RPMI8226 (cell line): ENCODE results near the gene TNFSF4.
"Not testable (repeated sequence)": the region's sequence is repeated elsewhere in the genome, so short reads cannot be mapped to it uniquely, and the experiment has no call there.

Experiments used
- DNase-seq: peaks from one replicate; pipeline ENCODE4 v3.0.0-alpha.2; 2015

The TNFSF4 gene, protein sequence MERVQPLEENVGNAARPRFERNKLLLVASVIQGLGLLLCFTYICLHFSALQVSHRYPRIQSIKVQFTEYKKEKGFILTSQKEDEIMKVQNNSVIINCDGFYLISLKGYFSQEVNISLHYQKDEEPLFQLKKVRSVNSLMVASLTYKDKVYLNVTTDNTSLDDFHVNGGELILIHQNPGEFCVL

DNA sequence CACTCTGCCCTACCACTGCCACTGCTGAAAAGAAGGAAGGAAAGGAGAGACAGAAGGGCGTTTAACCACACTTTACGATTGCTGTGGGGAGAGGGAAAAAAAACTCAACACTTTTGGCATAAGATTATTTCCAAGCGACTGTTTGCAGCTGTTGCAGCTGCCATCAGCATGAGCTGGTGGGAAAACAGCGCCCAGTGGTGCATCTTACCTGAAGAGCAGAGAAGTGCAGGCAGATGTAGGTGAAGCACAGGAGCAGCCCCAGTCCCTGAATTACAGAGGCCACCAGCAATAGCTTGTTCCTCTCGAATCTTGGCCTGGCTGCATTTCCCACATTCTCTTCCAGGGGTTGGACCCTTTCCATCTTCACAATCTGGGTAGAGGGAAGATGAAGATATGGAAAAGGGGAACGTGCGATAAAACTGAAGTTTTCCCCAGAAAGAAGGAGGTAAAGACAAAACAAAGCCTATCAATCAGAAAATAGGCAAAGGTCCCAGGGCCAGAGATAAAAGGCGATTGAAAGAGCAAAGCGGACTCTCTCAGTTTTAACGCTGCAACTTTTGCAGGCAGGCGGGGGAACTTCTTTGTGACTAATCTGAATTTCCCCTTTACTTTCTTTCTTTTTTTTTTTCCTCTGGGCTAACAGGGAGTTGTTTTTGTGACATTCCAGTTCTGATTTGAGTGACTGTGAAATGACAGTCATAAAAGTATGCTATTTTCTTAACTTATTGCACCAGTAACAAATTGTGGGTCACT lies at the start of gene TNFSF4:
Gene TNFSF4, minus strand, starts transcription at position 516 of the 753 bp plus-strand sequence. Its CDS starts 155 bp downstream, at position 361.
- peak; percentile 32 for DNase-seq

DNA sequence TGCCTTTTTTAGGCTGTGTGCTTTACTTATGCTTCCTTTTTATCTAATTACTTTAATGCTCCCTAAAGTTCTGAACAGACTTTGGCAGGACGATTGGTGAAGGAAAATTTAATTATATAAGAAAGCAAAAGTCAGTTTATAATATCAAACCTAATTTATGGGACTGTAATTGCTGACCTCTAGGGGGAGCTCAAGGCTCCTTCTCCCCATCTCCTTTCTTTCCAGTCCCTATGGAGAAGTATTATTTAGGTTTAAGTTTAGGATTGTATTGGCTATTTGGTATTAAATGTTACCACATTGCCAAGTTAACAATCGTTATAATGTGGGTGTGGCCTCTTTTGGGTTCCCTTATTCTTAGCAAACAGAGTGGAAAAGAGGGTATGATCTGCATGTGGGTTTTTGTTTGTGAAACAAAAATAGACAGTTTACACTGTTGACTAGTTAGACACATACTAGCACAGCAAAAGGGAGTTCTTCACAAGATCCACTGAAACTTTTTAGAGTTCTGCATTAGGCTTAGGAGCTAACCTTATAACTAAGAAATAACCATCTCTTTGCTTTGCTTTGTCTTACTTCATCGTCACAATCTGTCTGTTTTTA lies 48.2 kb upstream of the TNFSF4 start:
- peak; percentile 42 for DNase-seq

DNA sequence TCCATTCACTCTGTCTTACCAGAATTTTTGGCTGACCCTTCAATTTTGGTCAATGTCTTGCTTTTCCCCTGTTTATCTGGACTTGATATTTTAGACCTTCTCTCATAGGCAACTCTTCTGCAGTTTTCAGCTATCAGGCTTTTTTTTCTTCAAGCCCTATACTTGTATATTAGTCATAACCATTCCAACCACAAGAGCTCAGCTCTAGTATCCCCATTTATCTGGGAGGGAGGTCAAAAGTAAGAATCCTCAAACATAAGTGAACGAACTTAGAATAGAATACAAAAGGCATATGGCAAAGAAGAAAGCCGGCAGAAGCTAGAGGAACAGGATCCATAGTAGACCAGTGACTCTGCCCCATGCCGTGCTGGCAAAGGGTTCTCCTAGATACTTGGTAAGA lies 45.9 kb upstream of the TNFSF4 start:
- no peak for DNase-seq

DNA sequence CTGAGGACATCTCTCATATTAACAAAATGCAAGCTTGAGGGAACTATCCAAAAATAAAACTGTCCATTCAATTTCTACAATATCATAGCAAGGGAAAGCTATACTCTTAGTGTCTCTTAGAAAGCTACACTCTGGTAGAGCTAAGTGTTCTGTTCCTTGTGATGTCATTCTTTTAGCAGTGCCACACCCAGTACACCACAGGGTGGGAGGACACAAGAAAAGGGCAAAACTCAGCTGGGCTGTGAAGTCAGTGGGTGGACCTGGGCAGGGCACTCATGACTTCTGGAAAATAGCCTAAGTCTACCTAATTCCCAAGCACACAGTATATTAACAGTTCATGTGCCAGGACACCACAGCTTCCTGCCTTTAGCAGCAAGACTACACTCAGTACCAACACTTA lies 42.2 kb upstream of the TNFSF4 start:
- DNase-seq = no peak

DNA sequence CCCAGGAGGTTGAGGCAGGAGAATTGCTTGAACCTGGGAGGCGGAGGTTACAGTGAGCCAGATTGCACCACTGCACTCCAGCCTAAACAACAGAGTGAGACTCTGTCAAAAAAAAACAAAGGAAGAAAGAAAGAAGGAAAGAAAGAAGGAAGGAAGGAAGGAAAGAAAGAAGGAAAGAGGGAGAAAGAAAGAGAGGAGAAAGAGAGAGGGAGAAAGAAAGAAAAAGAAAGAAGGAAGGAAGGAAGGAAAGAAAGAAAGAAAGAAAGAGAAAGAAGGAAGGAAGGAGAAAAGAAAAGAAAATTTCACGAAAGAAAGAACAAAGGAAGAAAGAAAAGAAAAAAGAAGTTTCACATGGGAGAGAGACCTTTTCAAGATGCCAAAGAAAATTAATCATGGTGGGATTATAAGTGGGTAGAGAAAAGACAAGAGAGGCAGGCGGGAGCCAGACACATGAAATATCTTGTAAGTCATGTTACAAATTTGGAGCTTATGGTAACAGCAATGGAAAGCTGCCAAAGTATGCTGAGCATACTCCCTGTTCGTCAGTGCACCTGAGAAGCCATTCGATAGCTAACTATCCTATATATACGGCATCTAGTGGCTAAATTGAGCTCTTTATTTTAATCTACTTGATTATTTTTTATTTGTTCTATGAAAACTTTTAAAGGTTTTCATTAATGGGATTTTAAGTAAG lies 41.3 kb upstream of the TNFSF4 start:
- peak; percentile 27 for DNase-seq

DNA sequence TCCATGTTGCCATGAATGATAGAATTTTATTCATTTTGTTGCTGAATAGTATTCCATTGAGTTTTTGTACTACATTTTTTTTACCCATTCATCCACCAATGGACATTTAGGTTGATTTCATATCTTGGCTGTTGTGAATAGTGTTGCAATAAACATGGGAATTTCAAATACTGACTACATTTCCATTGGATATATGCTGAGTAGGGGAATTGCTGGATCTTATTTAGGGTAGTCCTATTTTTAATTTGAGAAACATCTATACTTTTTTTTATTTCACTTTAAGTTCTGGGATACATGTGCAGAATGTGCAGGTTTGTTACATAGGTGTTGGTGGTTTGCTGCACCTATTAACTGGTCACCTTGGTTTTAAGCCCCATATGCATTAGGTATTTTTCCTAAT lies 38.8 kb upstream of the TNFSF4 start:
- no peak for DNase-seq

DNA sequence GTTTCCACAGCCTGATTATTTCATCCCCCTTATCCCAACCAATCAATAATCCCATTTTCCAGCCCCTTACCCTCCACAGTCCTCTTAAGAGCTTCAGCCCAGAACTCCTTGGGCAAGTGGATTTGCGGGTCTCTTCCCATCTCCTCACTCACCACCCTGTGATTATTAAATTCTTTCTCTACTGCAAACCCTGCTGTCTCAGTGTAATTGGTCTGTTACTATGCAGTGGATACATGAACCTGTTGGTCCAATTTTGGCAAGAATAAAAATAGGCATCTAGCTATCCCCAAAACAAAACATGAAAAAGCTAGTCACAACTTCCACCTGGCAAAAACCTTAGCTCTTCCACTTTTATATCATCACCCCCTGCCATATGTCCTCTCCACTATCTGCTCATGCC lies 36.2 kb upstream of the TNFSF4 start:
- DNase-seq = no peak

DNA sequence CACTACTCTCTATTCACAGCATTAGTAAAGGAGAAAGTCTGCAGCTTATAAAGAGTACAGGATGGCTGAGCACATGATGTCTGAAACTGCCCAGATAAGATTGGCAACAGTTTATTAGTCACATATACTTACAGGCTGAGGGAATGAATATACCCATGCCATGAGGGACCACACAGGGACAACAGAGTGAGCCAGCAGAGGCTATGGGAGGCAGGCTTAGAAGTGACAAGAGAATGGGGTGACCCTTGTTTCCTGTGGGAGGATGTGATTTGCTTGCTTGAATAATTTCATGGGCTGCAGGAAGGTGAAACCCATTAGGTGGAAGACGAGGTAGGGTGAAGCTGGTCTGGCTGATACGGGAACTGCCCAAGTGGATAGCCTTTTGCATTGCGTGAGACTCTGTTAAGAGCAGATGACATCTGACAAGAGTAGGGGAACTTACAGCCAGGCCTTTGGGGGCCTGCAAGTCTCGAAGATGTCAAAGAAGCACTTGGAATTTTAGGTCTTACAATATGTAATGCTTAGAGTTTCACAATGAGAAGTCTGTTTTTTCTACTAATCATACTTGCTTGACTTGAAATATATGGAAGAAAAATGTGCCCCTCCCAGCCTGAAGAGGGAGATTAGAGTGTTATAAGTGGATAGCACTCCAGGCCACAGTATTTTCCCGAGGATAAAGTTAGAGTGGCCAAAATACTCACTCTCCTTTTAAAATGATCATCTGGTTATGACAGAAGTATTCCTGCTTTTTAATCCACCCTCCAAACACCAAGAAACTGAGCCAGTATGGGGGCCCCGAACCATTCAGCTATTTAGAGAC lies 34.6 kb upstream of the TNFSF4 start:
- DNase-seq = no peak

DNA sequence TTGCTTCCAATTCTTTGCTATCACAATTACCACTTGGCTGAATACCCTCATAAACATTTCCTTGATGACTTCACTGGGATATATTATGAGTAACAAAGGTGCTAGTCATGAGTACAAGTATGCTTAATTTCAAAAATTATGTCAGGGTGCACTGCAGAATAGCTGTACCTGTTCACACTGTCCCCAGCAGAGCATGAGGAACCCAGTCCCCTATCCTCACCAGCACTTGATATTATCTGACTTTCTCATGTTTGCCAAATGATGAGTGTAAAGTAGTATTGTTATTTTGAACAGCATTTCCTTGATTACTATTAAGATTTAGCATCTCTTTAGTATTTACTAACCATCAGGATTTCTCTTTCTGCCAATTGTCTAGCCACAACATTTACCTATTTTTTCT lies 33.5 kb upstream of the TNFSF4 start:
- DNase-seq = no peak

DNA sequence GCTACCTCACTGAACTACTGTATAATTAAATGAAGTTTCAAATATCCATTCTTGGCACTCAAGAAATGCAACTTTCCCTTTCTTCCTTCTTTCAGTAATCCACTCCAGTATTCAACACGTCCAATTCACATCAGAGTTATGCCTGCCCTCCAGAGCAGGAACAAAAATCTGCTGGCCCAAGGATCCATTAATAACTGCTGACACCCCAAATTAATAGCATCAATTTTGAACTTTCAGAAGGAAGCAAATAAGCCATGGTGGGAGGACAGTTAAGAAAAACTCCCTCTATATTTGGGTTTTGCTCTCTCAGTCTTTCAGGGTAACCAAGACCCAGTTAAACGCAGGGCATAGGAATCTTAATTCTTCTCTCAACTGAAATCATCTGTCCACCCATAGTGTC lies 31.9 kb upstream of the TNFSF4 start:
- no peak for DNase-seq

DNA sequence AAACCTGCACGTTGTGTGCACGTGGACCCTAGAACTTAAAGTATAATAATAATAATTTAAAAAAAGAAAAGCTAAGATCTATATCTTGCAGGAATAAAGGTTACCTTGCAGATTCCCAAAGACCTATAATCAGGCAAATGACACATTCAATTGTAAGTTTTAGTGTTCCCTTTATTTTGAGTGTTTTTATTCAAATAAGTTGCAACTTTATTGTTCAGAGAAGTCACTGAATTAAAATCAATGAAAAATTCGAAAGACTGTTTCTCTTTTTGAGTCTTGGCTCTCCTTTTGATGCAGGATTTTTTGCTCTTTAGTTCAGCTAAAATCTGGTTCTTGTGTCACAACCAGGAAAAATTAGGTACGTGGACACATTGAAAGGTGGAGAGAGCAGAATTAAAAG lies 27.8 kb upstream of the TNFSF4 start:
- no peak for DNase-seq

DNA sequence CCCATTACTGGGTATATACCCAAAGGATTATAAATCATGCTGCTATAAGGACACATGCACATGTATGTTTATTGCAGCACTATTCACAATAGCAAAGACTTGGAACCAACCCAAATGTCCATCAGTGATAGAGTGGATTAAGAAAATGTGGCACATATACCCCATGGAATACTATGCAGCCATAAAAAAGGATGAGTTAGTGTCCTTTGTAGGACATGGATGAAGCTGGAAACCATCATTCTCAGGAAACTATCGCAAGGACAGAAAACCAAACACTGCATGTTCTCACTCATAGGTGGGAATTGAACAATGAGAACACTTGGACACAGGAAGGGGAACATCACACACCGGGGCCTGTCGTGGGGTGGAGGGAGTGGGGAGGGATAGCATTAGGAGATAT lies 27.3 kb upstream of the TNFSF4 start:
- DNase-seq = not testable (repeated sequence)

DNA sequence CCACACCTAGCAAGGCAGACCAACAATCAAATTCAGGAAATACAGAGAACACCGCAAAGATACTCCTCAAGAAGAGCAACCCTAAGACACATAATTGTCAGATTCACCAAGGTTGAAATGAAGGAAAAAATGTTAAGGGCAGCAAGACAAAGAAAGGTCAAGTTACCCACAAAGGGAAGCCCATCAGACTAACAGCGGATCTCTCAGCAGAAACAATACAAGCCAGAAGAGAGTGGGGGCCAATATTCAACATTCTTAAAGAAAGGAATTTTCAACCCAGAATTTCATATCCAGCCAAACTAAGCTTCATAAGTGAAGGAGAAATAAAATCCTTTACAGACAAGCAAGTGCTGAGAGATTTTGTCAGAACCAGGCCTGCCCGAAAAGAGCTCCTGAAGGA lies 21.9 kb upstream of the TNFSF4 start:
- DNase-seq = not testable (repeated sequence)

DNA sequence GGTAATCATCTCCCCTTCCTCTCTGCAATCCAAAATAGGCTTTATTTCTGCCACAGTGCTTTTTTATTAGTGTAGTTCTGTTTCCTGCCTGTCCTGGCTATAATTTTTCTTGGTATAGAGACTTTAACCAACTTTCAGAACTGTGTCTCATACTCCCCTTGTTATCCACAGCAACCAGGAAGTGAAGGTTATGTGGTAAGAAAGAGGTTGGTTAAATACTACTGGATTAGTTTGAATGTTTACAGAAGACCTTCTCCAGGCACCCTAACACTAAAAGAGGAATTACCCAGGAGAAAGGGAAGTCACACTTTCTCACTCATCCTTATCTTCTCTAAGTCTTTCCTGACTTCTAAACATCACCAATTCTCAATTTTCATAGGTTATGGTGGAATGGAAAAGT lies 17.8 kb upstream of the TNFSF4 start:
- DNase-seq = no peak

DNA sequence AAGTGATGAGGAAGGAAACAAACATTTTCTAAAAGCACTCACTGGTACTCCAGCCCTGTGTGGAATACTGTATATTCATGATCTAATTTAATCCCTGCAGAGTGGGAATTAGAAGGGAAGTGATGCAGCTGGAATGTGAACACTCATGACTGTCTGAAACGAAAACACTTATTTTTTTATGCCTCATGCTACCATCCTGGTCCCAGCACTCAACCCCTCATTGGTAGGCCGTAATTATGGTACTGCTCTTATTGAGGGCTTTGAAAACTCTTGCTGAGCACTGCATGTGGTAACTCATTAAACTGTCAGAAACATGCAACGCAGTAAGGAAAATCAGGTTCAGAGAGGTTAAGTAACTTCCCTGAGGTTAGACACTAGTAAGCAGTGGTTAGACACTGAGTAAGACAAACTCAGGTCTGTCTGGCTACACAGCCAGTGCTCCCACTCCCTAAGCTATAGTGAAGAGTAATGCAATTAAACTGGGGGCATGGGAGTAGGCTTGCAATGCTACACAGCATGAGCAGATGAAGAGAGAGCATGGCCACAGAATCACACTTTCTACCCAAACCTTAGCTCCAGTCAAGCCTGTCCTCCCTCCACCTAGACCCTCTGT lies 17.3 kb upstream of the TNFSF4 start:
- DNase-seq = no peak

DNA sequence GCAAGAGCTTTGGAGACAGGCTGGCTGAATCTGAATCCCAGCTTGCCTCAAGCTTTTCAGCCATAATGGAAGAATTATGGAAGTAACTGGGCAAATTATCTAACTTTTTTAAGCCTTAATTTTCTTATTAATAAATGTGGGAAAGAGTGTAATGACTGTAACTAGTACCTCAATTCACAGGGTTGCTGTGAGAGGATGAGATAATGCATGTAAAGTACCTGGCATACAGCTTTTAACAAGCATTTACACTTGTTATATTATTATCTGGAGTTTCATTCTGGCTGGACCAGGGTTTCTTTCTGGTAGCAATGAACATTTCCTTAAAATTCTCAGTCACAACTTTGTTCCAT lies 15.9 kb upstream of the TNFSF4 start:
- DNase-seq = no peak

DNA sequence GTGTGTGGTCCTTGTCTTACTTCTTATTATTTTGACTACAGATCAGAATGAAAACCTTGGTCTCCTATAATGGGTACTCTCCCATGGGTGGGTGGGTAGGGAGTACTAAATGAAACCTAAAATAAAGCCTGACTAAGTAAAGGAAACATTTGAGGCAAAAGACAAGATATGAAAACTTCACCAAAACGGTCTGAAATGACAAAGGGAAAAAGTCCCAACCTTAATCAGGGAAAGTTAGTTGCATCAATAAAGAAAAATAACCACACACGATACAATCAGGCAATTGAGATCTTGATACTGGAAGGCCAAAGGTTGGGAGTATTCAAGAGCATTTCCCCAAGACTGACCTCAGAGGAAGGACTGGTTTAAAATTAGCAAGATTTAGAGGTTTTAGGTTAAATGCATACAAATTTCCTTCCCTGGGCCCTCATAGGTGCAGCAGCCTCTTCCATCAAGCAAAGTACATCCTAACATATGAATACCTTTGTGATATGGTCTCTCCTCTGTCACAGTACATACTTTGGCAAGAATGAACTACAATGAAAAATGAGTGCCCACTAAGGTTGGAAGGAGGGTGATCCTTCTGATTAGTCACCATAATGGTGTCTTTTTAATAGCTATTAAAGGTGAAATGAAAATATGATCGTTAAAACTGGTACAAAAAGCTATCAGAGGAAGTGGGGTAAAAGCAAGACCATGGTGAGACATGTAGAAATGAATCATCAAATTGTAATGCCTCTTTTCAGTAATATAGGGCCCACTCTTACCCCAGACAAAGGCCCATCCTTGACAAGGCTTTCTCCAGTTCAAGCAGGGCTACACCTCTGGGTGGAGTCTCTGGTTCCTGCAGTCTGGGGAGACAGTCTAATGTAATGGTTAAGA lies 15.3 kb upstream of the TNFSF4 start:
- no peak for DNase-seq

DNA sequence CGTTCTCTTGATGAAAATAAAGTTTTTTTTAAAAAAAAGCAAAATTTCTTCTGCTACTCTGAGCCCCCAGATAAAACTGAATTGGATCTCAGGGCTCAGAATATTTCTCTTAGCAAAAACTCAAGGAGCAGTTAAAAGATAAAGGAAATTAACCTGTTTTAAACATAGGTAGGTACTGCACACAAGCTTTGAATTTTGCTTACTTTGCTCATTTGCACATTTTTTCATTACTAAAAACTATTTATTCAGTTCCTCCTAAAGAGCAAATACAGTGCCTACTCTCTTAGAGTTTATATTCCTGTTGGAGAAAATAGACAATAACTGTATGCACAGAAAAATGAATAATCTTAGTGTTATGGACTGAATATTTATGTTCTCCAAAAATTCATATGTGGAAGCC lies 13.0 kb upstream of the TNFSF4 start:
- no peak for DNase-seq

DNA sequence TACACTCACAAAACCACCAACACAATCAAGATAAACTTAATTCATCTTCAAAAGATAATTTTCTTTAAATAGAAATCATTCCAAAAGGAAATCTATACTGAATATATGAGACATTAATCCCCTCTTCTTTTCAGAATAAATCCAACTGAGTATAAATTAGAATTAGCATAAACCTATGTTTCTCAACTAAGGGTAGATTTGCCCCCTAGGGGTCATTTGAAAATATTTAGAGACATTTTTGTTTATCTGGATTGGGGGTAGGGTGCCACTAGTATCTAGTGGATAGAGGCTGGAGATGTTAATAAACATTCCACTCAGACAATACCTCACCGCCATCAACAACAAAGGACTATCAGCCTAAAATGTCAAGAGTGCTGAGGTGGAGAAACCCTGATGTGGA lies 6.5 kb upstream of the TNFSF4 start:
- DNase-seq = no peak

DNA sequence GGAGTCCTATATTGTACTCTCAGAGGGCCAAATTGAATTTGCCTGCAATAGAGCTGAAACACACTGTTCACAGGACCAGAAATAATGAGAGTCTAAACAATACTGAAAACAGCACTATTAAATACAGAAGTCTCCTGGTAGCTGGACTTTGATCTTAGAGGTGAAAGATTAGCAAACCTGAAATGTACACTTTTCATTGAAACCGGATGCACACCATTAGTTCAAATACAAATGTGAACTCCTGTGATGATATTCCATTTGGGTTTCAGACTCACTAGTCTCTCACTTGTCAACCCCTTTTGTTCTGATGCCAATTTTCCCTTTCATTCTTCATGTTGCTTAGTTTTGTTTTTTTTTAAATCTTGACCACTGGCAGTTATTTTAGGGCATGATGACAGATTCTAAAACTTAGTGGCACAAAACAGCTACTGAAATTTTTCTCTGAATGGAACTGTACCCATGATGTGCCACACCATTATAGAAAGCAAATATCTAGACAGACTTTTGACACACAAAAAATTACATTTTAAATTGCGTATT lies 5.9 kb upstream of the TNFSF4 start:
- DNase-seq = no peak

DNA sequence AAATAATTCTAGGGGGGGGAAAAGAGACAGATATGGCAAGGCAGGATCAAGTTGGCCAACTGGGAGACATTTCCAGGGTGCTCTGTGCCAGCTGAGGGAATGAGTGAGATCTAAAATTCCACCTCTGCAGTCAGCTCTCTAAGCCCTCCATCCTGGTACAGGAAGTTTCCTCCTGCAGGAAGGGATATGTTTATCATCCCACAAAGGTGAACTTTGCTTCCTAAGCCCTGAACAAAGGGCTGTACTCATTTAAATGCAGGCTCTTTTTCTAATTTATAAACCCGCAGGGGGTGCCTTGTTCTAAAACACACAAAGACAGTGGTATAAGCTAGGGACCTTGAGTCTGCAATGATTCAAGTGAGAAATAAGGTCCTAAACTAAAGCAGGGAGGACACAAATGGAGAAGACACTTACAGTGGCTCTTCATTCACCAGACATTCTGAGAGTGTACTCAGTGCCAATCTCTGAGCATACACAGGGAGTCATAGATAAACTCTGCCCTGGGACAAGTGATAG lies 3.6 kb upstream of the TNFSF4 start:
- DNase-seq = no peak
